HepG2 (cell line): ENCODE results near the gene SEC14L1. TPM values are rescaled to one million over a fixed set of nuclear protein-coding genes. Genes with fewer than 3 reads are reported as not detected.

Experiments used
- AHDC1 ChIP-seq: sonication (generic); formaldehyde crosslinking; IDR thresholded peaks from 2 replicates; pipeline ENCODE4 v1.5.1; 2020; ENCODE audit warnings: mild to moderate bottlenecking, missing genetic modification reagents, borderline replicate concordance
- ARID5B ChIP-seq: IDR thresholded peaks from 2 replicates; pipeline ENCODE4 v1.4.0; 2020; ENCODE audit warnings: mild to moderate bottlenecking, missing genetic modification reagents
- CREB3 ChIP-seq: sonication (generic); formaldehyde crosslinking; IDR thresholded peaks from 2 replicates; pipeline ENCODE4 v1.5.0; 2020; ENCODE audit warnings: missing genetic modification reagents
- EP300 ChIP-seq, 3 experiments: sonication (generic) in 1 of 3; formaldehyde crosslinking in 1 of 3; IDR thresholded peaks; 2 replicates each; pipeline versions ENCODE4 v1.5.1 to v1.6.1; 2011 to 2020; ENCODE audit warnings: low read depth in 2 of 3, low read length in 2 of 3, borderline replicate concordance in 1 of 3, improper control_type of control experiment in 1 of 3, mild to moderate bottlenecking in 1 of 3, missing genetic modification reagents in 1 of 3, moderate library complexity in 1 of 3
- HNF4A ChIP-seq: sonication (generic); formaldehyde crosslinking; IDR thresholded peaks from 2 replicates; pipeline ENCODE4 v1.4.0; 2020; ENCODE audit warnings: missing genetic modification reagents
- HOXA7 ChIP-seq: sonication (generic); formaldehyde crosslinking; IDR thresholded peaks from 2 replicates; pipeline ENCODE4 v1.8.1; 2022; ENCODE audit warnings: mild to moderate bottlenecking, missing genetic modification reagents, moderate library complexity
- MAZ ChIP-seq, 2 experiments: sonication (generic) in 1 of 2; formaldehyde crosslinking in 1 of 2; IDR thresholded peaks; 2 replicates each; pipeline versions ENCODE4 v1.5.0 to v1.6.1; 2012 to 2020; ENCODE audit warnings: low read depth in 2 of 2, mild to moderate bottlenecking in 2 of 2, borderline replicate concordance in 1 of 2, improper control_type of control experiment in 1 of 2, low read length in 1 of 2, missing genetic modification reagents in 1 of 2, moderate library complexity in 1 of 2
- NR2F2 ChIP-seq: IDR thresholded peaks from 2 replicates; pipeline ENCODE4 v1.6.1; 2012; ENCODE audit warnings: low read depth, inconsistent platforms, borderline replicate concordance
- POGK ChIP-seq: sonication (generic); formaldehyde crosslinking; conservative IDR thresholded peaks from 2 replicates; pipeline ENCODE4 v1.8.0; 2022; ENCODE audit warnings: mild to moderate bottlenecking, moderate library complexity, missing genetic modification reagents
- SPEN ChIP-seq: sonication (generic); formaldehyde crosslinking; IDR thresholded peaks from 2 replicates; pipeline ENCODE4 v1.5.1; 2020; ENCODE audit warnings: low read depth, mild to moderate bottlenecking, missing genetic modification reagents
- TEAD3 ChIP-seq: optimal IDR thresholded peaks from 2 replicates; pipeline ENCODE3; 2016; ENCODE audit warnings: borderline replicate concordance
- ZNF180 ChIP-seq: sonication (generic); formaldehyde crosslinking; IDR thresholded peaks from 2 replicates; pipeline ENCODE4 v1.4.0; 2020; ENCODE audit warnings: low read depth, missing genetic modification reagents, borderline replicate concordance
- ZNF329 ChIP-seq: sonication (generic); formaldehyde crosslinking; IDR thresholded peaks from 2 replicates; pipeline ENCODE4 v1.9.0; 2021; ENCODE audit warnings: low read depth, mild to moderate bottlenecking, missing genetic modification reagents
- ZNF484 ChIP-seq: sonication (generic); formaldehyde crosslinking; IDR thresholded peaks from 2 replicates; pipeline ENCODE4 v1.5.1; 2020; ENCODE audit warnings: mild to moderate bottlenecking, low read depth, missing genetic modification reagents, borderline replicate concordance
- ZNF772 ChIP-seq: sonication (generic); formaldehyde crosslinking; IDR thresholded peaks from 2 replicates; pipeline ENCODE4 v1.5.0; 2020; ENCODE audit warnings: mild to moderate bottlenecking, missing genetic modification reagents
- ZNF788 ChIP-seq: sonication (generic); formaldehyde crosslinking; IDR thresholded peaks from 2 replicates; pipeline ENCODE4 v1.5.0; 2020; ENCODE audit warnings: mild to moderate bottlenecking, missing genetic modification reagents, borderline replicate concordance
- polyA plus RNA-seq, 8 experiments: library from polyadenylated mRNA; depleted of rRNA in 3 of 8; stranded (reverse) in 7 of 8; unstranded in 1 of 8; fragments of >200 nt; fragmentation: Illumina TruSeq in 4 of 8; extraction: Trizol in 4 of 8; gene quantifications; 2 replicates each; pipeline versions ENCODE4 v1.2.1 to v1.2.3, GENCODE V29; 2011 to 2016; ENCODE audit warnings: low read depth in 4 of 8, missing spikeins in 1 of 8, mixed read lengths in 1 of 8; ENCODE audit not compliant: insufficient read depth in 1 of 8
- total RNA-seq, 5 experiments: library from RNA; depleted of rRNA; stranded (reverse); fragments of >200 nt; fragmentation: Illumina TruSeq; extraction: Trizol; gene quantifications; 2 replicates each; pipeline ENCODE4 v1.2.3, GENCODE V29; 2016; ENCODE audit warnings: low read depth in 1 of 5

The SEC14L1 gene
- total and polyA plus RNA-seq, 2 of the 13 experiments (the other 11 are each of a cell fraction or from before 2014, with no cell fraction given), result 26.3 to 43.9 TPM

- TF ChIP-seq AHDC1 (CRISPR knock-in tag) (no peak), CREB3 (CRISPR knock-in tag) (no peak), MAZ (IDR thresholded peaks at IDR 0.05; ENCODE audit: borderline replicate concordance, low read depth, low read length) (no peak), MAZ (CRISPR knock-in tag; IDR thresholded peaks at IDR 0.05; ENCODE audit: low read depth) (no peak), HOXA7 (CRISPR knock-in tag) (no peak), HNF4A (peak; percentile 32), POGK (CRISPR knock-in tag) (no peak), NR2F2 (peak; percentile 40; the same call in 1 of the 2 replicates), ZNF772 (CRISPR knock-in tag) (no peak), SPEN (CRISPR knock-in tag) (no peak), EP300 (IDR thresholded peaks at IDR 0.05; ENCODE audit: low read depth in 2 of 2, low read length in 2 of 2) (peak in 1 of 2 experiments; percentile 80; a peak in 2 of 4 replicates), EP300 (CRISPR knock-in tag; IDR thresholded peaks at IDR 0.05; ENCODE audit: borderline replicate concordance) (peak; percentile 54; the same call in 1 of the 2 replicates), TEAD3 (CRISPR knock-in tag) (peak; percentile 64), ARID5B (peak; percentile 69), ZNF484 (CRISPR knock-in tag) (no peak), ZNF329 (CRISPR knock-in tag) (no peak), ZNF788 (CRISPR knock-in tag) (no peak), ZNF180 (CRISPR knock-in tag) (no peak)
These were observed 24.4 kb upstream of the SEC14L1 start (continued) for GRCh38 chr17:77116371-77116860.
